Hindlimb muscle (tissue), 1 donor: ENCODE data around the gene TSR1. TPM values are rescaled to one million over a fixed set of nuclear protein-coding genes. Genes with fewer than 3 reads are reported as not detected.

Source experiments
- DNase-seq: peaks from one replicate; pipeline ENCODE4 v3.0.0-alpha.2; 2013
- polyA plus RNA-seq: library from polyadenylated mRNA; unstranded; fragments of 120-200 nt; gene quantifications from one replicate; pipeline ENCODE4 v1.2.1, GENCODE V29; 2013; ENCODE audit not compliant: insufficient read length

TSR1 gene
- polyA plus RNA-seq, 1 donor: 38.2 TPM

DNA sequence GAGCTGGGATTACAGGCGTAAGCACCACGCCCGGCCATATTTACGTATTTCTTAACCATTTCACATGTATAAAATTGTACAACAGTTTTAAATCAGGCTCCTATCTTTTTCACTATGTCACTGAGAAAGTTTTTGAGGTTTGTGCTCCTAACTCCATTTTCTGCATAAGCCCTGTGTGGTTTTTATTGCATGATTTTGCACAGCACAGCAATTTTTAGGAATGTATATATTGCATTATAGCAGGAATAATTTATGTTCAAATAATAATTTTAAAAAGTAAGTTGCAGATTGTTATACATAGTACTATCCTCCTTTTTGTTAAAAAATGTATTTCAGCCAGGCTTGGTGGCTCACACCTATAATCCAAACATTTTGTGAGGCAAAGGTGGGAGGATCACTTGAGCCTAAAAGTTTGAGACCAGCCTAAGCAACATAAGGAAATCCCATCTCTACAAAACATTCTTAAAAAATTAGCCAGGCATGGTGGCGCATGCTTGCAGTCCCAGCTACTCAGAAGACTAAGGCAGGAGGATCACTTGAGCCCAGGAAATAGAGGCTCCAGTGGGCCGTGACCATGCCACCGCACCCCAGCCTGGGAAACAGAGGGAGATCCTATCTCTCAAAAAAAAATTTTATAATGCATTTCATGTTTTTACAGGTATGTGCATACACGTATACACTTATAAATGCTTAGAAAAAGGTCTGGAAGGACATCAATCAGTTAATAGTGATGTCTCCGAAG, 58.7 kb downstream of the TSR1 start:
- no peak for DNase-seq

- DNase-seq: no peak
Measured at GRCh38 chr17:2275722-2276121, 60.5 kb downstream of the TSR1 start.

DNA sequence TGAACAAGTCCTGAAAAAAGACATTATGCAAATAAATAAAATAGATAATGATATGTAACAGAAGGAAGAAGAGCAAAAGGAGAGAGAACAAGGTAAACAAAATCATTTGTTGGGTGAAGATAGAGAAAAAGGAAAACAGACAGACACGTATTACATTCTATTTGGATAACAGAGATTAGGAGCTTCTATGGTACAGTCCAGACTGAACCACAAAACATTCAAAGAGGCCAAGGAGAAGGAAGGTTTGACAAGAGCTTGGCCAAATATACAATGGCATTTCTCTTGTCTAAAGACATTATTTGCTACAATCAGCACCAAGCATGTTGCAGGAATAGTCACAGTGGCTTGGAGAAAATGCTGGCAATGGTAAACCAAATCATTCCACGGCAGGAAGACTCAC, 61.8 kb downstream of the TSR1 start:
- DNase-seq: no peak

Other genes with a start within 250 kb of the TSR1 start
- 21.0 TPM for gene SMG6, start 32.7 kb downstream of the TSR1 start, polyA plus RNA-seq
- 18.3 TPM for gene SRR, start 32.5 kb downstream of the TSR1 start, polyA plus RNA-seq
- gene SGSM2, start 1.0 kb upstream of the TSR1 start, polyA plus RNA-seq: 53.5 TPM
- gene MNT, start 64.6 kb upstream of the TSR1 start, polyA plus RNA-seq: 20.3 TPM
- gene METTL16, start 175.4 kb upstream of the TSR1 start, polyA plus RNA-seq: 23.9 TPM